ENCODE data around the gene FRY. TPM values are rescaled to one million over a fixed set of nuclear protein-coding genes. Genes with fewer than 3 reads are reported as not detected.

FRY gene
- total and polyA plus RNA-seq, 9 of the 15 experiments (the other 6 are each of a cell fraction or from before 2014, with no cell fraction given), result 0.03 to 0.31 (median 0.11) TPM; not detected in 3

DNA sequence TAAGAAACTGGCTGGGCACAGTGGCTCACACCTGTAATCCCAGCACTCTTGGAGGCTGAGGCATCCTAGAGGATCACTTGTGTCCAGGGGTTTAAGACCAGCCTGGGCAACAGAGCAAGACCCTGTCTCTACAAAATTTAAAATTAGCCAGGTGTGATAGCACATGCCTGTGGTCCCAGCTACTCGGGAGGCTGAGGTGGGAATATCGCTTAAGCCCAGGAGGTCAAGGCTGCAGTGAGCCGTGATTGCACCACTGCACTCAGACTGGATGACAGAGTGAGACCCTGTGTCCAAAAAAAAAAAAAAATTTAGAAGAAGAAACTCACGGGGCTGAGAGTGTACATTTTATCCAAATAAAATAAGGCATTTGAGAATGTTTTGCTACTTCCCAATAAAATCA lies 224.7 kb downstream of the FRY start:
- H3K9me1 ChIP-seq (ENCODE audit: control insufficient read depth, insufficient read depth, low read length), result no peaks in the 10 kb centered on the region
- BruUV-seq (replicated peaks), result no TSS peak
- peaks cover 5 to 6% of the 10 kb centered on the region in 2 experiments; a peak in 3 of 5 replicates for H3K27me3 ChIP-seq (ENCODE audit: control insufficient read depth in 2 of 2, insufficient read depth in 2 of 2, low read length in 2 of 2)
- no peaks in the 10 kb centered on the region for H3K9me3 ChIP-seq (replicated peaks; ENCODE audit: control insufficient read depth, insufficient read depth, low read depth, low read length)
- H3K27ac ChIP-seq (ENCODE audit: extremely low read depth, low read depth, low read length), result no peak overlapping the region
- no peak for TF ChIP-seq ZNF384 (IDR thresholded peaks at IDR 0.05; ENCODE audit: low read depth, low read length)
- no peak for TF ChIP-seq HNRNPL (IDR thresholded peaks at IDR 0.05; ENCODE audit: low read depth, low read length)
- no peak for TF ChIP-seq FOXP1 (CRISPR knock-in tag; IDR thresholded peaks at IDR 0.05)
- TF ChIP-seq, protein P1, sequence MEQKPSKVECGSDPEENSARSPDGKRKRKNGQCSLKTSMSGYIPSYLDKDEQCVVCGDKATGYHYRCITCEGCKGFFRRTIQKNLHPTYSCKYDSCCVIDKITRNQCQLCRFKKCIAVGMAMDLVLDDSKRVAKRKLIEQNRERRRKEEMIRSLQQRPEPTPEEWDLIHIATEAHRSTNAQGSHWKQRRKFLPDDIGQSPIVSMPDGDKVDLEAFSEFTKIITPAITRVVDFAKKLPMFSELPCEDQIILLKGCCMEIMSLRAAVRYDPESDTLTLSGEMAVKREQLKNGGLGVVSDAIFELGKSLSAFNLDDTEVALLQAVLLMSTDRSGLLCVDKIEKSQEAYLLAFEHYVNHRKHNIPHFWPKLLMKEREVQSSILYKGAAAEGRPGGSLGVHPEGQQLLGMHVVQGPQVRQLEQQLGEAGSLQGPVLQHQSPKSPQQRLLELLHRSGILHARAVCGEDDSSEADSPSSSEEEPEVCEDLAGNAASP (IDR thresholded peaks at IDR 0.05), result no peak
- TF ChIP-seq CCNT2 (IDR thresholded peaks at IDR 0.05; ENCODE audit: borderline replicate concordance, extremely low read depth, insufficient read length, low read depth, low read length), result no peak
- no peak overlapping the region for H3K9ac ChIP-seq (ENCODE audit: insufficient read depth in 1 of 2, low read depth in 2 of 2, low read length in 2 of 2)
- WGBS (ENCODE audit: insufficient coverage, low coverage, missing lambda C conversion rate), result 0% methylated on average over 3 of the region's 4 CpGs
- no peaks in the 10 kb centered on the region for H3K36me3 ChIP-seq (ENCODE audit: control insufficient read depth, insufficient read depth, low read length)
- no peak for DNase-seq (ENCODE audit: extremely low read depth in 1 of 4, low spot score in 3 of 4)
- ChIA-PET CTCF (ENCODE audit: low intra/inter-chr PET ratio) (no interaction called here), POLR2A (no interaction called here)
- in situ Hi-C loops (cut with MboI), result no loop called here
- no peaks in the 10 kb centered on the region for H4K20me1 ChIP-seq (replicated peaks; ENCODE audit: control insufficient read depth, insufficient read depth, low read length)
- no peaks in the 10 kb centered on the region; a peak in 1 of 5 replicates for H3K4me1 ChIP-seq (replicated peaks in 1 of 2; ENCODE audit: control insufficient read depth in 2 of 2, insufficient read depth in 2 of 2, low read length in 2 of 2)
- no peak for FAIRE-seq
- H3K79me2 ChIP-seq (ENCODE audit: control insufficient read depth, insufficient read depth, low read length), result no peaks in the 10 kb centered on the region
- H3K4me3 ChIP-seq, result no peak overlapping the region
- no peak for ATAC-seq
- intact Hi-C loops (cut with micrococcal nuclease), result no loop called here
- H2AFZ ChIP-seq (ENCODE audit: low read depth, low read length), result no peak overlapping the region
- H3K4me2 ChIP-seq (ENCODE audit: insufficient read depth, low read length), result no peak overlapping the region

DNA sequence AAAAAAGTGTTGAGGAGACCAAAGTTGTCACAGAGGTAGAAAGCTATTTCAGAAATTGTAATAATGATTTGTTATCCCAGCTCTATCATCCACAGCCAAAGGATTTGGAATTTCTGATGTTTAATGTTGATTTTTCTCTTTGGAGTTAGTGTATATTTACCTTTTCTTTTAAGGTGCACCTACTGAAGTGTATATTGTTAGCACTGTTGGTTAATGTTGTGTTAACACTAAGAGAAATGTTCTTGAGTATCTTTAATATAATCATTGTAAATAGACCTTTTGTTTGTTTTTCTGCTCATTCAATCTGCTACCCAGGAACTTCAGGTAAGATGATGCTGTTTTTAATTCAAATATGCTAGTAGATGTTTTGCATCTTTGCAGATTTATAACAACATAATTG lies 226.1 kb downstream of the FRY start:
- no peak overlapping the region for H2AFZ ChIP-seq (ENCODE audit: low read depth, low read length)
- no TSS peak for BruUV-seq (replicated peaks)
- no peak overlapping the region for H3K9ac ChIP-seq (ENCODE audit: insufficient read depth in 1 of 2, low read depth in 2 of 2, low read length in 2 of 2)
- FAIRE-seq (no peak), ATAC-seq (no peak), DNase-seq (ENCODE audit: extremely low read depth in 1 of 4, low spot score in 3 of 4) (no peak)
- no peaks in the 10 kb centered on the region for H3K79me2 ChIP-seq (ENCODE audit: control insufficient read depth, insufficient read depth, low read length)
- intact Hi-C loops (cut with micrococcal nuclease), result no loop called here
- peaks cover 5 to 6% of the 10 kb centered on the region in 2 experiments; a peak in 3 of 5 replicates for H3K27me3 ChIP-seq (ENCODE audit: control insufficient read depth in 2 of 2, insufficient read depth in 2 of 2, low read length in 2 of 2)
- TF ChIP-seq, protein P2, sequence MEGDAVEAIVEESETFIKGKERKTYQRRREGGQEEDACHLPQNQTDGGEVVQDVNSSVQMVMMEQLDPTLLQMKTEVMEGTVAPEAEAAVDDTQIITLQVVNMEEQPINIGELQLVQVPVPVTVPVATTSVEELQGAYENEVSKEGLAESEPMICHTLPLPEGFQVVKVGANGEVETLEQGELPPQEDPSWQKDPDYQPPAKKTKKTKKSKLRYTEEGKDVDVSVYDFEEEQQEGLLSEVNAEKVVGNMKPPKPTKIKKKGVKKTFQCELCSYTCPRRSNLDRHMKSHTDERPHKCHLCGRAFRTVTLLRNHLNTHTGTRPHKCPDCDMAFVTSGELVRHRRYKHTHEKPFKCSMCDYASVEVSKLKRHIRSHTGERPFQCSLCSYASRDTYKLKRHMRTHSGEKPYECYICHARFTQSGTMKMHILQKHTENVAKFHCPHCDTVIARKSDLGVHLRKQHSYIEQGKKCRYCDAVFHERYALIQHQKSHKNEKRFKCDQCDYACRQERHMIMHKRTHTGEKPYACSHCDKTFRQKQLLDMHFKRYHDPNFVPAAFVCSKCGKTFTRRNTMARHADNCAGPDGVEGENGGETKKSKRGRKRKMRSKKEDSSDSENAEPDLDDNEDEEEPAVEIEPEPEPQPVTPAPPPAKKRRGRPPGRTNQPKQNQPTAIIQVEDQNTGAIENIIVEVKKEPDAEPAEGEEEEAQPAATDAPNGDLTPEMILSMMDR (IDR thresholded peaks at IDR 0.05 in 2 of 3, conservative IDR thresholded peaks at IDR 0.05 in 1 of 3; ENCODE audit: insufficient read depth in 2 of 3, low read depth in 1 of 3, low read length in 3 of 3), result no peak
- TF ChIP-seq ZFP36 (IDR thresholded peaks at IDR 0.05; ENCODE audit: low read depth, low read length, partially characterized antibody) (no peak), FUS (optimal IDR thresholded peaks at IDR 0.05; ENCODE audit: low read depth, low read length) (no peak)
- no peaks in the 10 kb centered on the region for H3K9me3 ChIP-seq (replicated peaks; ENCODE audit: control insufficient read depth, insufficient read depth, low read depth, low read length)
- peaks cover 0 to 4% of the 10 kb centered on the region in 2 experiments; a peak in 3 of 5 replicates for H3K4me1 ChIP-seq (replicated peaks in 1 of 2; ENCODE audit: control insufficient read depth in 2 of 2, insufficient read depth in 2 of 2, low read length in 2 of 2)
- no peaks in the 10 kb centered on the region for H3K36me3 ChIP-seq (ENCODE audit: control insufficient read depth, insufficient read depth, low read length)
- H3K9me1 ChIP-seq (ENCODE audit: control insufficient read depth, insufficient read depth, low read length), result no peaks in the 10 kb centered on the region
- no peak overlapping the region for H3K27ac ChIP-seq (ENCODE audit: extremely low read depth, low read depth, low read length)
- no peak overlapping the region for H3K4me2 ChIP-seq (ENCODE audit: insufficient read depth, low read length)
- ChIA-PET CTCF (ENCODE audit: low intra/inter-chr PET ratio) (no interaction called here), POLR2A (no interaction called here)
- in situ Hi-C loops (cut with MboI), result no loop called here
- no peak overlapping the region for H3K4me3 ChIP-seq
- H4K20me1 ChIP-seq (replicated peaks; ENCODE audit: control insufficient read depth, insufficient read depth, low read length), result no peaks in the 10 kb centered on the region

All from K562 (cell line).